Mononuclear cell (primary cell): ENCODE measurements around the gene MKNK2. TPM values are rescaled to one million over a fixed set of nuclear protein-coding genes. Genes with fewer than 3 reads are reported as not detected.

ENCODE experiments used
- H3K27me3 ChIP-seq: 2 replicates; pipeline ENCODE4 v1.6.0; 2011; ENCODE audit warnings: low read length, control low read depth; ENCODE audit not compliant: insufficient read depth
- H3K4me1 ChIP-seq: 2 replicates; pipeline ENCODE4 v1.5.1; 2011; ENCODE audit warnings: mild to moderate bottlenecking, low read length, control low read depth; ENCODE audit not compliant: insufficient read depth
- H3K4me3 ChIP-seq: 2 replicates; pipeline ENCODE4 v1.5.1; 2011; ENCODE audit warnings: mild to moderate bottlenecking, low read length, moderate library complexity
- H3K9me3 ChIP-seq: 2 replicates; pipeline ENCODE4 v1.5.1; 2011; ENCODE audit warnings: low read depth, mild to moderate bottlenecking, control low read depth, low read length
- total RNA-seq: library from RNA; depleted of rRNA; stranded (reverse); fragments of >200 nt; gene quantifications from one replicate; pipeline ENCODE4 v1.2.3, GENCODE V29; 2012

MKNK2 gene
- total RNA-seq, 1 donor, result 163 TPM

DNA sequence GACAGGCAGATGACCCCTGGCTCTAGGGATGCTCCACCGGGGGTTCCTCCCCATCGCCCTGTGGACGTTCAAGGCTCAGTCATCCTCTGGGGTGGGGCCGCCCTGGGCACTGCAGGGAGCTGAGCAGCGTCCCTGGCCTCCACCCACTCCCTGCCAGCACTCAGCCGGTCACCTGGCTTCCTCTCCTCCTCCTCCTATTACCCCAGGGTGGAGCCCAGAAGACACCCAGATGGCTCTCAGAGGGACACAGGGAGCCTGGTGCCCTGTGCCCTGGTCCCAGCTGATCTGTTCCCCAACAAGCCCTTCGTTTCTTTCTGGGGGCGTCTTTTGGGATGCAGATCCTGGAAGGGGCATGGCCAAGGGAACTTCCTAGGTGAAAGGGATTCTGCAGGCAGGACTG lies 3.7 kb upstream of the MKNK2 start:
- H3K9me3 ChIP-seq, result no peaks in the 10 kb centered on the region
- peaks cover 66% of the 10 kb centered on the region for H3K4me1 ChIP-seq
- no peaks in the 10 kb centered on the region for H3K27me3 ChIP-seq
- H3K4me3 ChIP-seq, result no peak overlapping the region

DNA sequence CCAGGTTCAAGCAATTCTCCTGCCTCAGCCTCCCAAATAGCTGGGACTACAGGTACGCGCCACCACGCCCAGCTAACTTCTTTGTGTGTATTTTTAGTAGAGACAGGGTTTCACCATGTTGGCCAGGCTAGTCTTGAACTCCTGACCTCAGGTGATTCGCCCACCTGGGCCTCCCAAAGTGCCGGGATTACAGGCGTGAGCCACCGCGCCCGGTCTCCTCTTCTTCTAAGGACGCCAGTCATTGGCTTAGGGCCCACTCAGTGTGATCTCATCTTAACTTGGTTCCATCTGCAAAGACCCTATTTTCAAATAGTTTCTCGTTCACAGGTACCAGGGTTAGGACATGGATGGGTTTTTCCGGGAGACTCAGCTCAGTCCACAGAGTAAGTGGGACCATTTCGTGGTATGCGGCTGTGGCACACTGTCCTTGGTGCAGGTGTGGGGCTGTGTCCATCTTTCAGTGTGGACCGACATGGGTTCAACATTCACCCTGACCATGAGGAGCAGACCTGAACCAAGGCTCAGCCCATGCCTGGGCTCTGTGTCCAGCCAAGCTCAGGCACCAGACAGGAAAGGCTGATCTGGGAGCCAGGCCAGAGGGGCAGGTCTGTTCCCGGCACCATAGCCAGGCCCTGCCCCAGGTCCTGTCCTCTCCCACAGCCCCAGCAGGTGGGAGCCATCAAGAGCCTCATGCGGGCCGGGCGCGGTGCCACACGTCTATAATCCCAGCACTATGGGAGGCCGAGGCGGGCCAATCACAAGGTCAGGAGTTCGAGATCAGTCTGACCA lies 2.8 kb upstream of the MKNK2 start:
- no peak overlapping the region for H3K4me3 ChIP-seq
- H3K9me3 ChIP-seq, result no peaks in the 10 kb centered on the region
- H3K4me1 ChIP-seq, result peaks cover 67% of the 10 kb centered on the region
- no peaks in the 10 kb centered on the region for H3K27me3 ChIP-seq

DNA sequence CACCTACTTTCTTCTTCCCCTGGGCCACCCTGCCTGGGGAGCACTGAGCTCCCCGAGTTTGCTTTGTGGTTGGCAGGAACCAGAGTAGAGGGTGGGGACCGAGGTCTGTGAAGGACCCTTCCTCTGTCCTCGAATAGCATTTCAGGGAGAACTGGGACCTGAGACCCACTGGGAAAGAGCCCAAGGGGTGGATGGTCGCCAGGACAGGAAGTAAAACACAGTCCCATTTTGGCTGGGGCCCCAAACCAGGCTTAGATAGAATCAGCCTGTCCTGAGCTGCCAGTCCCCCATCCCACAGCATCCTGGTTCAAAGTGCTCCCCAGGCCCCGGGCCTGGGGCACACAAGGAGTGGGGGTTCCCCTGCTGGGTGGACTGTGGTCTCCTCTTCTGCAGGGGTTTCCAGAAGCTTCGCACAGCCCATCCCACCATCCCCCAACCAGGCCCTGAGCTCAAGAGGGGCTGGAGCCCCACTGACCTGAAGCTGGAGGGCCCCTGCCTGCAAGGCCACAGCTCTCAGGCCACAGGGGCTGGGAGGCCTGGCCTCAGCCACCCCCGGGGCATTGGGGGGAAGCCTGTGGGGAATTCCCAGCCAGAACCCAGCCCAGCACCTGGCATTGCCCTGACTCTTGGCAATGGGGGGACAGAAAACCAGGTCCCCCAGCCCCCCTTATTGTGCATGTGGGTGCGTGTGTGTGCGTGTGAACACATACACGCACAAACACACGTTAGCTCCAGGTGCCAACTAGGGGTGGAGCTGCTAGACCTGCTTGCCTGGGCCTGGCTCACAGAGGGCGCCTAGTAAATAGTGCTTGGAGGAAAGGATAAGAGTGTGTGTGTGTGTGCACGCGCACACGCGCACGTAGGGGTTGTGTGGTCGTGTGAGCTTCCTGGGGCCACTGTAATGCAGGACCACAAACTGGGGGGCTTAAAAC lies 995 bp upstream of the MKNK2 start:
- H3K4me1 ChIP-seq, result peaks cover 67% of the 10 kb centered on the region
- no peak overlapping the region for H3K4me3 ChIP-seq
- no peaks in the 10 kb centered on the region for H3K9me3 ChIP-seq
- H3K27me3 ChIP-seq, result no peaks in the 10 kb centered on the region

DNA sequence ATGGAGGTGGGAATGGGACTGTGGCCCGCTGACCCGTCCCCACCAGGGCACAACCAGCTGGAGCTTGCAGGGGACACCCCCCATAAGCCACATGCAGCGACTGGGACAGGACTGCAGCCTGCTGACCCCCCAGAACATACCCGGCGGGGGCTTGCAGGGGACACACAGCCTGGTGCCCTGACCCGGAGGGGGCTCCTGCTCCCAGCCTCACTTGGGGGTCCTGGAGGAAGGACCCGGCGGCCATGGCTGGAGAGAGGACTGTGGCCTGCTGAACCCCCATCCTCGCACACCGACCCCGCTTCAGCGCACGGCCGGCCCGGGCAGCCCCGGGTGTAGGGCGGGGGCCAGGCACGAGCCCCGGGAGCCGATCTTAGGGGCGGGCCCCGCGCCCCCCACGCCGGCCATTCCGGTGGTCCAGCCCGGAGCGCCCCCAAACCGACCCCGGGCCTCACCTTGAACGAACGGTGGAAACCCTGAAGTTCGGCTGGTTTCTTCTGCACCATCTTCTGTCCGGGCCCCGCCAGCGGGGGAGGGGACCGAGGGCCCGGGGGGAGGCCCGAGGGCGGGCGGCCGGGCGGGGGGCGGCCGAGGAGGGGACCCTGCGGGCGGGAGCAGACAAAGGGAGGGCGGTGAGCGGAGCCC lies 574 bp downstream of the MKNK2 start:
- Histone ChIP-seq H3K4me3 (peak overlapping the region; percentile 91), H3K27me3 (no peaks in the 10 kb centered on the region), H3K4me1 (peaks cover 66% of the 10 kb centered on the region), H3K9me3 (no peaks in the 10 kb centered on the region)

DNA sequence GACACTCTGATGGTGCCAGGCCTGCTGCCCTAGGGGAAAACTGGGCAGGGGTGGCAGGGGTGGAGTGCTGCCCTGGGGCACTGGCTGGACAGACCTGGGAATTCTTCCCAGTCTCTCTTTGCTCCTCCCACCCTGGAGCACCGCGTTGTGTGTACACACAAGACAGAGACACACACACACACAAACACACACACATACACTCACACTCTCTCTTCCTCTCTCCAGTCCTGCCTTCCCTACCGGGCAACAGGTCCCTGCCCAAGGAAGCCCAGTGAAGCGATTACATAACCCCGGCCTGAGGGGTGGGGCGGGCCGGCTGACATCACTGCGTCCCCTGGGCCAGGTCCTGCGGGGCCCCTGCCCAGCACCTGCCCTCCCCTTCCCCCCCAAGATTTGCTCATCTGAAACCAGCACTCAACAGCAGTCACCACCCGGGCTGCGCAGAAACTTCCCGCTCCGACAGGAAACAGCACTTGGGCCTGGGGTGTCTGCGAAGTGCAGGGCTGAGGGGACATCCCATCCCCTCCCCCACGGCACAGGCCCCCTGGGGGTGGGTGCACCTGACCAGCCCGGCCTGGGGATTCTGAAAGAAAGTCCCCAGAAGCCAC lies 1.2 kb downstream of the MKNK2 start:
- Histone ChIP-seq H3K27me3 (no peaks in the 10 kb centered on the region), H3K9me3 (no peaks in the 10 kb centered on the region), H3K4me3 (peak overlapping the region; percentile 91), H3K4me1 (peaks cover 67% of the 10 kb centered on the region)

DNA sequence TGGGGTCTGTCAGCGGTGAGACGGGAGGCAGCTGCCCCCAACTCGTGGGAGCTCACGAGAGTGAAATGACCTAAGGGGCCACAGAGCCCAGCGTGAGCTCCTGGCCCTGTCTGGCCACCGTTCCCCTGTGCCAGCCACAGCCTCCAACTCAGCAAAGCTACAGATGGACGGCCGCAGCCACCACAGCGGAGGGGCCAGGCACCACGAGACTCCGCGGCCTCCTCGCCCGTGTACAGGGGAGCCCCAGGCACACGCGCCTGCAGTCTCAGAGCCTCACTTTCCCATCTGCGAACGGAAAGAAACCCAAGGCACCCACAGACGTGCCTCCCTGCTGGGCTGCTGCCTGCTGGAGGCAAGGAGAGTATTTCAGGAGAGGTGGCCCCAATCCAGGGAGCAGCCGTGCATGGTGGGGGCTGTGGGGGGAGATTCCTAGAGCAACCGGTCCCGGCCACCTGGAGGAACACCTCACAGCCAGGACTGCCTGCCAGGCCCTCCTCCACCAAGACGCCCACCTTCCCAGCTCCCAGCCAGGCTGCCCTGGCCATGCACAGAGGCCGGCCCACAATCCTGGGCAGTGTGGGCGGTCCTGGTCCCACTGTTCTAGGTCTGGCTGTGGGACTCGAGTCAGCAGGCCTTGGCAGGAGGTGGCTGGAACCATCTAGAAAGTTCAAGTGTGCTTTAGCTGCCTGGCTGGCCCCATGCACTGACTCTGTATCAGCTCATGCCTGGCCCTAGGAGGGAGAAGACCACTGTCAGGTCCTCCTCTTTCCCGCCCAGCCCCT lies 1.9 kb downstream of the MKNK2 start:
- Histone ChIP-seq H3K4me3 (peak overlapping the region; percentile 91), H3K27me3 (no peaks in the 10 kb centered on the region), H3K4me1 (peaks cover 71% of the 10 kb centered on the region), H3K9me3 (no peaks in the 10 kb centered on the region)

DNA sequence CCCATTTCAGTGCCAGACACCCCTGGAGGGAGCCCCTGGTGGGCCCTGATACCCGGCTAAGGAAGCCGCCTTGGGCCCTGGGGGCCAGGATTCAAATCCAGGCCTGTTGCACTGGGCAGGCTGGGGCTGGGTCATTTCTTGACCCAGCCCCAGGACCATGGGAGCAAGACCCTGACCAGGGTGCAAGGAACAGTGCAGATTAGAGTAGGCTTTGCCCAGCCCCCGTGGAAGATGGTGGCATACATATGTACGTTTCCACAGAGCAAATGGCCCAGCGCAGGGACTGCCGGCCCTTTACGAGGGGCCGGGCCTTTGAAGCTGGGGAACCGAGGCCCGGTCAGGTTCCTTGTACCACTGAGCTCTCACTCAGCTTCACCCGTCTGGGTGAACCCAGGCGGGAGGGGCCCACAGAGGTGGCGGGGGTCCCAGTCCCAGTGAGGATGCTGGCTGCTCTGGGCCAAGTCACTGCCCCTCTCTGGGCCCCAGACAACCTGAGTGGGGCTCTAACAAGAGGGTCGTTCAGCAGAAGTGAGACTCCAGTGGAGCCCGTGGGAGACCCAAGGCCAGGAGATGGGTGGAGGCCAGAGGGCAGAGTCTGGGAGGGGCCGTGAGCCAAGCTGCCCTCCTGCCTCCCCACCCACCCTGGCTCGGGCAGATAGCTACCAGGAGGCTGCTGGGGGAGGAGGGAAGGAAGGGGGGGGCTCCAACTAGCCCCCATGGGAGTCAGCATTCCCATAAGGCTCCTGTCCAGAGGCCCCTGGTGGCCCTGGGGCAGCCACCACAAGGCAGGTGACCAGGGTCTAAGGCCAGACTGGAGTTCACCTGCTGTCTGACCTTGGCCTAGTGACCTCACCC lies 2.7 kb downstream of the MKNK2 start:
- peaks cover 79% of the 10 kb centered on the region for H3K4me1 ChIP-seq
- H3K4me3 ChIP-seq, result no peak overlapping the region
- no peaks in the 10 kb centered on the region for H3K9me3 ChIP-seq
- H3K27me3 ChIP-seq, result no peaks in the 10 kb centered on the region

DNA sequence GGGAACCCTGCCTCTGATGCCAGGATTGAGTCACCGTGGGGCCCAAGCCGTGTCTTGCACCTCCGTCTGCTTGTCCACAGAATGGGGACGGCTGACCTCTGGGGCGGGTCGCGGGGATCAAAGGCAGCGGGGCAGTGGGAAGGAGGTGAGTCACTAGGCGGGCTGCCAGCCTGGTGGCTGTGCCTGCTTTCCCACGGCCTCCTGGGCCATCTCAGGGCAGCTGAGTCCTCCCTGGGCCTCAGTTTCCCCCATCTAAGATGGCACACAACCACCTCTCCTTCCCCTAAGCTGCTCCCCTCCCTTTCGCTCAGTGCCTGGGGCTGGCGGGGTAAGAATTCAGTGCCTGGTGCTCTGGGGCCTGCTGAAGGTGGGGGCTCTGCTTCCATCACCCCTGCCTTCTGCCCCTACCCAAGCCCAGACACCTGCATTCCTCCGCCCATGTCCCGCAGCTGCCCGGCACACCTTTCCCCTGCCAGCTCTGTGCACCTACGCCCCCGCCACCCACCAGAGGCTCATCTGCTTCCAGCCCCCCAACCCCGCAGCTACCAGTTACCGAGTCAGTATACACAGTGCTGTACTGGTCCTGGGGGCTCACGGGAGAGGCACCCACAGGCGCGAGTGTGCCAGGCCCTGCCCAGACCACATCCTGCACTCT lies 3.5 kb downstream of the MKNK2 start:
- H3K27me3 ChIP-seq, result no peaks in the 10 kb centered on the region
- H3K4me3 ChIP-seq, result no peak overlapping the region

DNA sequence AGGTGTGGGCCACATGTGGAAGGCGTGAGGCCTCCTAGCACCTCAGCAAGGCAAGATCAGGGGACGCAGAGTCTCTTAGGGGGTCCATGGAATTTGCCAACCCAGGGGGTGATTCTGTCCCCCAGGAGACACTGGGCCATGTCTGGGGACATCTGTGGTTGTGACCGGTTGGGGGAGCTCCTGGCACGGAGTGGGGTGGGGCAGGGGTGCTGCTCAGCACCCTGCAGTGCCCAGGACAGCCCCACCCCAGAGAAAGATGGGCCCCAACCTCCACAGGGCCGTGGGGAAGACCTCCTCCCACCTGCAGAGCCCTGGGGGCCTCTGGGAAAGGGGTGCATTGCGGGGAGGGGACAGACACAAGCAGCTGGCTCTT lies 4.0 kb downstream of the MKNK2 start:
- Histone ChIP-seq H3K9me3 (no peaks in the 10 kb centered on the region), H3K4me3 (no peak overlapping the region), H3K27me3 (no peaks in the 10 kb centered on the region), H3K4me1 (peaks cover 83% of the 10 kb centered on the region)

More for the DNA sequence above, 3.5 kb downstream of the MKNK2 start:
- Histone ChIP-seq H3K4me1 (peaks cover 84% of the 10 kb centered on the region), H3K9me3 (no peaks in the 10 kb centered on the region)

DNA sequence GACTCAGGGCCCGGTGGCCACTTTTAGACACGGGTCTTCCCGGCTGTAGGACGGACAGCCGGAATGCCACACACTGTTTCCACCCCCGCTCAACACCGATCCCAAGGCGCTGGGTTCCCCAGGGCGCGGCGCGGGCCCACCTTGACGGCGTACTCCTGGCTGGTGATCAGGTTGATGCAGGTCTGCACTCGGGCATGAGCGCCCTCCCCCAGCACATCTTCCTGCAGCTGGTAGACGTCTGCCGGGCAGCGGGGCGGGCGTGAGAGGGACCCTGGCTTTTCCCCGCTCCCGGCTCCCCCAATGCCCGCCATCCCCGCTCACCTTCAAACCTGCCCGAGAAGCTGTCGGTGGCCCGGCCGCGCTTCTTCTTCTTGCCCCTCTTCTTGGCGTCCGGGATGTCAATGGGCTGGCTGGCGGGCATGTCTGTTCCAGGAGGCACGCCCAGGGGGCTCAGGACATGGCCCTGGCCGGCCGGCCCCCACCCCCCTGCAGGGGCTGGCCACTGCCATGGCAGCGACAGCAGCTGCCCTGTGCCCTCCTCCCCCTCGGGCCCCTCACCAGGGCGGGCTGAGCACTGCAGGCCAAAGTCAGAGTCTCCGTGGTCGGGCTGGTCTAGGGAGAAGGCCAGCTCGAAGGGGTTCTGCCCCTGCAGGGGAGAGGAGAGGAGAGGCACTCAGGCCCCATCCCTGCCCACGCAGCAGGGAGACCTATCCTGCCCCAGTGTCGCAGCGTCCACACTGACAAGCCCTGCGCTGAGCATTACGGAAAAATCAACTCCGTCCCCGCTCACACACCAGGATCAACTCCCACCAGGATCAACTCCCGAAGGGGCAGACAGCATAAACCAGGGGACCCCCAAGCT lies 4.8 kb downstream of the MKNK2 start:
- H3K4me1 ChIP-seq, result peaks cover 81% of the 10 kb centered on the region
- H3K9me3 ChIP-seq, result no peaks in the 10 kb centered on the region
- no peaks in the 10 kb centered on the region for H3K27me3 ChIP-seq
- no peak overlapping the region for H3K4me3 ChIP-seq

DNA sequence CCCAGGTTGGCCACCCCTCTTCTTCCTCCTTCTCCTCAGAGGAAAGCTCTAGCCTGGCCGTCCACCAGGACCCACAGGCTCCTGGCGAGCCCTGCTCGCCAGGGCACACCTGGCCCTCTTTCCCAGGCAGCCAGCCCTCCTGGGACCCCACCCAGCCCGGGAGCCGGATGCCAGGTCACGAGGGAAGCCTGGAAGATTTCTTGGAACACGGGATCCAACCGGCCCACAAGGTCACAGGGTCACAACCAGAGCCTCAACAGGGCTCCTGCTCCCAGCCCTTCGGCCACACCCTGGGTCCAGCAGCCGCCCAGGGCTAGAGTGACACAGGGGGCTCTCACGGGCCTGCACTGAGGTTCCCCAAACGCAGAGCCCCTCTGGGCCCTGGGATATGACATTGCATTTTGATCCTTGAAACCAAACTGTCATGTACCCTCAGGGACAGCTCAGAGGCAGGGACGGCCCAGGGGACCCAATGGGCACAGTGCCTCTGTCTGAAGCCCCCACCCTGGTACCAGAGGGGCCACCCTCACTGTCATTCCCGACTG lies 5.5 kb downstream of the MKNK2 start:
- peaks cover 87% of the 10 kb centered on the region for H3K4me1 ChIP-seq
- no peaks in the 10 kb centered on the region for H3K9me3 ChIP-seq
- H3K4me3 ChIP-seq, result no peak overlapping the region
- H3K27me3 ChIP-seq, result no peaks in the 10 kb centered on the region

DNA sequence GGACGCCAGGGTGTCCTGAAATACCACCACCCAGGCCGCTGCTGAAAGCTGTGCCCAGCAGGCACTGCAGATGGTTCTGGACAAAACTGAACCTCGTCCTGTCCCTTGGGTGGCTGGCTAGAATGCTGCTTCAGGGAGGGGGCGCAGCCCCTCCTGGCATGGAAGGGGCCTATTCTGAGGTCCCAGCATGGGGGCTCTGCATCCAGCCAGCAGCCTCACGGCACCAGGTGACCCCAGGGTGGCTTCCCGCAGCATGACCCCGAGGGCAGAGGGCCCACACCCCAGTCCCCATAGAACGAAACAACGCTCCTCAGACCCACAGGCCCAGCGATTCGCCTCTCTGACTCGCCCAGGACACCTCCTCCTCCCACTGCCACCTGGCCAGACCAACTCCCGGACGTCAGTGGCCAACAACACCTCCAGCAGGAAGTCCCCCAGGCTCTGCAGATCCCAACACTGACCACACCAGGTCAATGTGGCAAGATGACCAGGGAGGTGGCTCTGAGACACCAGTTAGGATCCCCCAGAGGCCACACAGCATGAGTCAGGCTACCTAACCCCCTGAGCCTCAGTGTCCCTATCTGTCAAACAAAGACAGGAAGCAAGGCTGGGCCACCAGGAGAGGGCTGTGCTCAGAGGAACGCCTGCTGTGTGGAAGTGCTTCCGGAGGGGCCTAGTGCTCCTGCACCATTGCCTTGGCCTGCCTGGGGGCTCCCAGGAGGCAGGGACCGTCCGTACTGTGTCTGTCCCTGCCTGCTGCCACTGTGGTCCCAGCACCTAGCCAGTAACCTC lies 6.1 kb downstream of the MKNK2 start:
- Histone ChIP-seq H3K4me1 (peaks cover 88% of the 10 kb centered on the region), H3K27me3 (no peaks in the 10 kb centered on the region), H3K9me3 (no peaks in the 10 kb centered on the region), H3K4me3 (no peak overlapping the region)
